HEK293 (cell line): ENCODE data around the gene JMJD6.
A peak's percentile ranks its signal among the peaks of the same experiment; 100 is the strongest.

ENCODE experiments used
- ELK4 ChIP-seq: IDR thresholded peaks from 2 replicates; pipeline ENCODE4 v1.6.1; 2011; ENCODE audit warnings: mild to moderate bottlenecking, low read depth, low read length, borderline replicate concordance
- GLIS2 ChIP-seq: fragments of 450-650 bp; formaldehyde crosslinking; IDR thresholded peaks from 2 replicates; pipeline ENCODE4 v1.5.1; 2016; ENCODE audit warnings: missing biosample characterization, missing genetic modification characterization
- HOXC10 ChIP-seq: sonication (generic); formaldehyde crosslinking; IDR thresholded peaks from 2 replicates; pipeline ENCODE4 v1.8.1; 2023; ENCODE audit warnings: mild to moderate bottlenecking, missing genetic modification reagents
- KLF10 ChIP-seq: fragments of 450-650 bp; IDR thresholded peaks from 2 replicates; pipeline ENCODE4 v1.5.1; 2018; ENCODE audit warnings: missing biosample characterization, mild to moderate bottlenecking, missing genetic modification characterization
- KLF9 ChIP-seq: fragments of 450-650 bp; formaldehyde crosslinking; IDR thresholded peaks from 2 replicates; pipeline ENCODE4 v1.5.1; 2016; ENCODE audit warnings: missing biosample characterization, missing genetic modification characterization, low read depth
- MZF1 ChIP-seq: fragments of 450-650 bp; formaldehyde crosslinking; IDR thresholded peaks from 2 replicates; pipeline ENCODE4 v1.5.1; 2017; ENCODE audit warnings: missing biosample characterization, missing genetic modification characterization, borderline replicate concordance
- OVOL3 ChIP-seq: fragments of 450-650 bp; formaldehyde crosslinking; IDR thresholded peaks from 2 replicates; pipeline ENCODE4 v1.5.1; 2016; ENCODE audit warnings: missing biosample characterization, missing genetic modification characterization
- PRDM10 ChIP-seq: fragments of 450-650 bp; formaldehyde crosslinking; IDR thresholded peaks from 2 replicates; pipeline ENCODE4 v1.5.1; 2016; ENCODE audit warnings: missing biosample characterization, missing genetic modification characterization
- ZFP41 ChIP-seq: fragments of 450-650 bp; formaldehyde crosslinking; IDR thresholded peaks from 2 replicates; pipeline ENCODE4 v1.5.1; 2016; ENCODE audit warnings: missing biosample characterization, missing genetic modification characterization, borderline replicate concordance
- ZFP69B ChIP-seq: fragments of 450-650 bp; formaldehyde crosslinking; IDR thresholded peaks from 2 replicates; pipeline ENCODE4 v1.5.1; 2016; ENCODE audit warnings: missing biosample characterization, missing genetic modification characterization
- ZNF114 ChIP-seq: fragments of 450-650 bp; formaldehyde crosslinking; IDR thresholded peaks from 2 replicates; pipeline ENCODE4 v1.5.0; 2017; ENCODE audit warnings: missing biosample characterization, missing genetic modification characterization
- ZNF155 ChIP-seq: fragments of 450-650 bp; formaldehyde crosslinking; IDR thresholded peaks from 2 replicates; pipeline ENCODE4 v1.5.1; 2016; ENCODE audit warnings: missing biosample characterization, missing genetic modification characterization
- ZNF184 ChIP-seq: fragments of 450-650 bp; IDR thresholded peaks from 2 replicates; pipeline ENCODE4 v1.5.1; 2018; ENCODE audit warnings: missing biosample characterization, mild to moderate bottlenecking, missing genetic modification characterization
- ZNF214 ChIP-seq: fragments of 450-650 bp; formaldehyde crosslinking; IDR thresholded peaks from 2 replicates; pipeline ENCODE4 v1.5.1; 2017; ENCODE audit warnings: missing biosample characterization, mild to moderate bottlenecking, missing genetic modification characterization, borderline replicate concordance
- ZNF37A ChIP-seq: fragments of 450-650 bp; IDR thresholded peaks from 2 replicates; pipeline ENCODE4 v1.5.1; 2018; ENCODE audit warnings: missing biosample characterization, missing genetic modification characterization
- ZNF394 ChIP-seq: fragments of 450-650 bp; formaldehyde crosslinking; IDR thresholded peaks from 2 replicates; pipeline ENCODE4 v1.5.1; 2016; ENCODE audit warnings: missing biosample characterization, missing genetic modification characterization, mild to moderate bottlenecking, moderate library complexity, borderline replicate concordance
- ZNF398 ChIP-seq: fragments of 450-650 bp; formaldehyde crosslinking; IDR thresholded peaks from 2 replicates; pipeline ENCODE4 v1.5.1; 2017; ENCODE audit warnings: missing biosample characterization, missing genetic modification characterization
- ZNF596 ChIP-seq: fragments of 450-650 bp; IDR thresholded peaks from 2 replicates; pipeline ENCODE4 v1.5.0; 2018; ENCODE audit warnings: missing biosample characterization, mild to moderate bottlenecking, missing genetic modification characterization, moderate library complexity
- ZNF600 ChIP-seq: fragments of 450-650 bp; formaldehyde crosslinking; IDR thresholded peaks from 2 replicates; pipeline ENCODE4 v1.5.1; 2016; ENCODE audit warnings: missing biosample characterization, missing genetic modification characterization
- ZNF664 ChIP-seq: fragments of 450-650 bp; formaldehyde crosslinking; IDR thresholded peaks from 2 replicates; pipeline ENCODE4 v1.5.1; 2016; ENCODE audit warnings: missing biosample characterization, missing genetic modification characterization
- ZNF76 ChIP-seq: fragments of 450-650 bp; formaldehyde crosslinking; IDR thresholded peaks from 2 replicates; pipeline ENCODE4; 2016; ENCODE audit warnings: low read depth, missing biosample characterization, missing genetic modification characterization, borderline replicate concordance
- ZNF830 ChIP-seq: fragments of 450-650 bp; IDR thresholded peaks from 2 replicates; pipeline ENCODE4 v1.5.0; 2018; ENCODE audit warnings: missing biosample characterization, missing genetic modification characterization, low read depth, mild to moderate bottlenecking, moderate library complexity
- TF ChIP-seq, protein P1 (sequence below): fragments of 450-650 bp; formaldehyde crosslinking; IDR thresholded peaks from 2 replicates; pipeline ENCODE4 v1.5.1; 2016; ENCODE audit warnings: missing biosample characterization, missing genetic modification characterization, borderline replicate concordance
- TF ChIP-seq, protein P2 (sequence below): fragments of 450-650 bp; formaldehyde crosslinking; IDR thresholded peaks from 2 replicates; pipeline ENCODE4 v1.5.1; 2016; ENCODE audit warnings: missing biosample characterization, missing genetic modification characterization, low read depth

JMJD6 gene

DNA sequence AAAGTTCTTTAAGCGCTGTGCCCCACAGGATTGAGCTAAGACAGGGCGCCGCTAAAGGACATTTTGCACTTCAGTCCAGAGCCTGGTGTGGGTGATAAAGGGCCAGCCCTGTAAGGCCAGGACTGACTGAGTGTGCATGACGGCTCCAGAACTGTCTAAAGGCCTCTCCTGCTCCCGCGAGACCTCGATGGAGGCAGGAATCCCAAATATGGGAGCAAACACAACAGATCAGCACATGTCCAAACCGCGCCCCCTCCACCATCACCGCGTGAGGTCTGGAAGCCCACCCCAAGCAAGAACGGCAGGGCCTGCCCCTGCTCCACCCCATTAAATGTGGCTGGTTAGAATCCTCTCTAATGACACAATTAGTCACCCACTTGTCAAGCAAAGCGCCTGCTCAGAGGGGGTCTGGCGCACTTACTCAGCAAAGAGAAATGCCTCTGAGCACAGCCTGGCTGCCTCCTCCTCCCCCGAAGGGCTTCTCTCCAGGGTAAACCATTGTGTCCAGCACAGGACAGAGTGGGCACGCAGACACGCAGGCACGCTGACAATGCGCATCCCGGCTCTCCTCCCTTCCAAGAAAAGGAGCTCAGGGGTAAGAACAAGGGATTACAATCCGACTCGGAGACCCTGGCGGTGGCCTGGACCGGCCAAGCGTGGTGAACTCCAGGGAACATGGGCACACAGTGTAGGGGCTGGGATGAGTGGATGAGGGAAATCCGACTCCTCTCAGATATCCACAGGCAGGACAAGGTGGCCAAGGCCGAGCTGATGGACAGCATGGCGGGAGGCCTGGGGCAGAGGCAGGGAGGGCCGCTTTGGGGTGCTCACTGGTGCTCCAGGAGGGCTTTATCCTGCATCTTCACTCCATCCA lies 17.1 kb downstream of the JMJD6 start (continued):
- TF ChIP-seq, protein P1, sequence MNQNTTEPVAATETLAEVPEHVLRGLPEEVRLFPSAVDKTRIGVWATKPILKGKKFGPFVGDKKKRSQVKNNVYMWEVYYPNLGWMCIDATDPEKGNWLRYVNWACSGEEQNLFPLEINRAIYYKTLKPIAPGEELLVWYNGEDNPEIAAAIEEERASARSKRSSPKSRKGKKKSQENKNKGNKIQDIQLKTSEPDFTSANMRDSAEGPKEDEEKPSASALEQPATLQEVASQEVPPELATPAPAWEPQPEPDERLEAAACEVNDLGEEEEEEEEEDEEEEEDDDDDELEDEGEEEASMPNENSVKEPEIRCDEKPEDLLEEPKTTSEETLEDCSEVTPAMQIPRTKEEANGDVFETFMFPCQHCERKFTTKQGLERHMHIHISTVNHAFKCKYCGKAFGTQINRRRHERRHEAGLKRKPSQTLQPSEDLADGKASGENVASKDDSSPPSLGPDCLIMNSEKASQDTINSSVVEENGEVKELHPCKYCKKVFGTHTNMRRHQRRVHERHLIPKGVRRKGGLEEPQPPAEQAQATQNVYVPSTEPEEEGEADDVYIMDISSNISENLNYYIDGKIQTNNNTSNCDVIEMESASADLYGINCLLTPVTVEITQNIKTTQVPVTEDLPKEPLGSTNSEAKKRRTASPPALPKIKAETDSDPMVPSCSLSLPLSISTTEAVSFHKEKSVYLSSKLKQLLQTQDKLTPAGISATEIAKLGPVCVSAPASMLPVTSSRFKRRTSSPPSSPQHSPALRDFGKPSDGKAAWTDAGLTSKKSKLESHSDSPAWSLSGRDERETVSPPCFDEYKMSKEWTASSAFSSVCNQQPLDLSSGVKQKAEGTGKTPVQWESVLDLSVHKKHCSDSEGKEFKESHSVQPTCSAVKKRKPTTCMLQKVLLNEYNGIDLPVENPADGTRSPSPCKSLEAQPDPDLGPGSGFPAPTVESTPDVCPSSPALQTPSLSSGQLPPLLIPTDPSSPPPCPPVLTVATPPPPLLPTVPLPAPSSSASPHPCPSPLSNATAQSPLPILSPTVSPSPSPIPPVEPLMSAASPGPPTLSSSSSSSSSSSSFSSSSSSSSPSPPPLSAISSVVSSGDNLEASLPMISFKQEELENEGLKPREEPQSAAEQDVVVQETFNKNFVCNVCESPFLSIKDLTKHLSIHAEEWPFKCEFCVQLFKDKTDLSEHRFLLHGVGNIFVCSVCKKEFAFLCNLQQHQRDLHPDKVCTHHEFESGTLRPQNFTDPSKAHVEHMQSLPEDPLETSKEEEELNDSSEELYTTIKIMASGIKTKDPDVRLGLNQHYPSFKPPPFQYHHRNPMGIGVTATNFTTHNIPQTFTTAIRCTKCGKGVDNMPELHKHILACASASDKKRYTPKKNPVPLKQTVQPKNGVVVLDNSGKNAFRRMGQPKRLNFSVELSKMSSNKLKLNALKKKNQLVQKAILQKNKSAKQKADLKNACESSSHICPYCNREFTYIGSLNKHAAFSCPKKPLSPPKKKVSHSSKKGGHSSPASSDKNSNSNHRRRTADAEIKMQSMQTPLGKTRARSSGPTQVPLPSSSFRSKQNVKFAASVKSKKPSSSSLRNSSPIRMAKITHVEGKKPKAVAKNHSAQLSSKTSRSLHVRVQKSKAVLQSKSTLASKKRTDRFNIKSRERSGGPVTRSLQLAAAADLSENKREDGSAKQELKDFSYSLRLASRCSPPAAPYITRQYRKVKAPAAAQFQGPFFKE (tag by site-specific recombination): no peak
- TF ChIP-seq ZNF830 (tag by site-specific recombination): no peak
- no peak for TF ChIP-seq ZFP41 (tag by site-specific recombination)
- TF ChIP-seq ZNF37A: no peak
- no peak for TF ChIP-seq ZNF155 (tag by site-specific recombination)
- TF ChIP-seq, protein P2, sequence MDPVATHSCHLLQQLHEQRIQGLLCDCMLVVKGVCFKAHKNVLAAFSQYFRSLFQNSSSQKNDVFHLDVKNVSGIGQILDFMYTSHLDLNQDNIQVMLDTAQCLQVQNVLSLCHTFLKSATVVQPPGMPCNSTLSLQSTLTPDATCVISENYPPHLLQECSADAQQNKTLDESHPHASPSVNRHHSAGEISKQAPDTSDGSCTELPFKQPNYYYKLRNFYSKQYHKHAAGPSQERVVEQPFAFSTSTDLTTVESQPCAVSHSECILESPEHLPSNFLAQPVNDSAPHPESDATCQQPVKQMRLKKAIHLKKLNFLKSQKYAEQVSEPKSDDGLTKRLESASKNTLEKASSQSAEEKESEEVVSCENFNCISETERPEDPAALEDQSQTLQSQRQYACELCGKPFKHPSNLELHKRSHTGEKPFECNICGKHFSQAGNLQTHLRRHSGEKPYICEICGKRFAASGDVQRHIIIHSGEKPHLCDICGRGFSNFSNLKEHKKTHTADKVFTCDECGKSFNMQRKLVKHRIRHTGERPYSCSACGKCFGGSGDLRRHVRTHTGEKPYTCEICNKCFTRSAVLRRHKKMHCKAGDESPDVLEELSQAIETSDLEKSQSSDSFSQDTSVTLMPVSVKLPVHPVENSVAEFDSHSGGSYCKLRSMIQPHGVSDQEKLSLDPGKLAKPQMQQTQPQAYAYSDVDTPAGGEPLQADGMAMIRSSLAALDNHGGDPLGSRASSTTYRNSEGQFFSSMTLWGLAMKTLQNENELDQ (tag by site-specific recombination): no peak
- no peak for TF ChIP-seq ZNF114
- peak; percentile 97 for TF ChIP-seq KLF10 (tag by site-specific recombination)
- TF ChIP-seq ZNF214 (tag by site-specific recombination): no peak
- no peak for TF ChIP-seq ZNF664
- no peak for TF ChIP-seq OVOL3
- TF ChIP-seq ZNF600 (tag by site-specific recombination): peak; percentile 97
- TF ChIP-seq ZNF394: peak; percentile 56; the same call in 1 of the 2 replicates
- TF ChIP-seq ZNF184 (tag by site-specific recombination): 0 out of 2 replicates have a peak, but pooled peaks have one; percentile 63
- TF ChIP-seq ZNF596: no peak; the same call in 1 of the 2 replicates
- no peak for TF ChIP-seq ZNF76 (tag by site-specific recombination)
- TF ChIP-seq ZFP69B (tag by site-specific recombination): peak; percentile 75; the same call in 1 of the 2 replicates
- TF ChIP-seq ZNF398: peak; percentile 98
- TF ChIP-seq MZF1 (tag by site-specific recombination): no peak
- peak; percentile 96 for TF ChIP-seq GLIS2 (tag by site-specific recombination)
- peak; percentile 81 for TF ChIP-seq PRDM10 (tag by site-specific recombination)
- peak; percentile 81 for TF ChIP-seq KLF9 (tag by site-specific recombination)
- TF ChIP-seq HOXC10 (CRISPR knock-in tag): no peak
- peak; percentile 88 for TF ChIP-seq ELK4
